HepG2 (cell line): ENCODE results near the gene ZNF524. TPM values are rescaled to one million over a fixed set of nuclear protein-coding genes. Genes with fewer than 3 reads are reported as not detected.

Experiments used
- ATAD3A ChIP-seq: sonication (generic); formaldehyde crosslinking; IDR thresholded peaks from 2 replicates; pipeline ENCODE4 v1.4.0; 2020; ENCODE audit warnings: missing genetic modification reagents
- E2F2 ChIP-seq: sonication (generic); formaldehyde crosslinking; IDR thresholded peaks from 2 replicates; pipeline ENCODE4 v1.4.0; 2020; ENCODE audit warnings: missing genetic modification reagents, borderline replicate concordance
- FOXC1 ChIP-seq: sonication (generic); formaldehyde crosslinking; IDR thresholded peaks from 2 replicates; pipeline ENCODE4 v1.8.0; 2022; ENCODE audit warnings: mild to moderate bottlenecking, missing genetic modification reagents, borderline replicate concordance
- HNF1B ChIP-seq: sonication (generic); formaldehyde crosslinking; IDR thresholded peaks from 2 replicates; pipeline ENCODE4 v1.5.1; 2020; ENCODE audit warnings: mild to moderate bottlenecking, moderate library complexity, missing genetic modification reagents
- NFIC ChIP-seq: IDR thresholded peaks from 2 replicates; pipeline ENCODE4 v1.6.1; 2012; ENCODE audit warnings: mild to moderate bottlenecking, low read length, inconsistent platforms
- SKI ChIP-seq: fragments of 450-650 bp; IDR thresholded peaks from one replicate; pipeline ENCODE4 v1.6.1; 2018; ENCODE audit warnings: mild to moderate bottlenecking; ENCODE audit not compliant: partially characterized antibody
- TRIM22 ChIP-seq: fragments of 450-650 bp; IDR thresholded peaks from 2 replicates; pipeline ENCODE4 v1.6.1; 2017
- ZBTB2 ChIP-seq: sonication (generic); formaldehyde crosslinking; IDR thresholded peaks from 2 replicates; pipeline ENCODE4 v1.8.0; 2022; ENCODE audit warnings: low read depth, missing genetic modification reagents
- ZHX1 ChIP-seq: sonication (generic); formaldehyde crosslinking; IDR thresholded peaks from 2 replicates; pipeline ENCODE4 v1.8.1; 2022; ENCODE audit warnings: low read depth, mild to moderate bottlenecking, missing genetic modification reagents
- ZHX2 ChIP-seq, 2 experiments: sonication (generic) in 1 of 2; formaldehyde crosslinking in 1 of 2; IDR thresholded peaks; 2 replicates each; pipeline versions ENCODE4 v1.6.1 to v1.9.0; 2014 to 2022; ENCODE audit warnings: antibody characterized with exemption in 1 of 2, borderline replicate concordance in 1 of 2, inconsistent platforms in 1 of 2, low read depth in 1 of 2, missing genetic modification reagents in 1 of 2
- ZNF430 ChIP-seq: sonication (generic); formaldehyde crosslinking; IDR thresholded peaks from 2 replicates; pipeline ENCODE4 v1.9.0; 2021; ENCODE audit warnings: mild to moderate bottlenecking, missing genetic modification reagents
- ZSCAN22 ChIP-seq: sonication (generic); formaldehyde crosslinking; IDR thresholded peaks from 2 replicates; pipeline ENCODE4 v1.4.0; 2020; ENCODE audit warnings: mild to moderate bottlenecking, missing genetic modification reagents
- polyA plus RNA-seq, 8 experiments: library from polyadenylated mRNA; depleted of rRNA in 3 of 8; stranded (reverse) in 7 of 8; unstranded in 1 of 8; fragments of >200 nt; fragmentation: Illumina TruSeq in 4 of 8; extraction: Trizol in 4 of 8; gene quantifications; 2 replicates each; pipeline versions ENCODE4 v1.2.1 to v1.2.3, GENCODE V29; 2011 to 2016; ENCODE audit warnings: low read depth in 4 of 8, missing spikeins in 1 of 8, mixed read lengths in 1 of 8; ENCODE audit not compliant: insufficient read depth in 1 of 8
- total RNA-seq, 5 experiments: library from RNA; depleted of rRNA; stranded (reverse); fragments of >200 nt; fragmentation: Illumina TruSeq; extraction: Trizol; gene quantifications; 2 replicates each; pipeline ENCODE4 v1.2.3, GENCODE V29; 2016; ENCODE audit warnings: low read depth in 1 of 5

The ZNF524 gene
- total and polyA plus RNA-seq, 2 of the 13 experiments (the other 11 are each of a cell fraction or from before 2014, with no cell fraction given), result 3.2 to 4.6 TPM

- 0 out of 2 replicates have a peak, but pooled peaks have one; percentile 58 for TF ChIP-seq ZHX1
- TF ChIP-seq FOXC1 (CRISPR knock-in tag), result no peak
- no peak for TF ChIP-seq TRIM22
- TF ChIP-seq ZHX2 (IDR thresholded peaks at IDR 0.05; ENCODE audit: low read depth), result peak; percentile 92
- no peak; the same call in 1 of the 2 replicates for TF ChIP-seq ZHX2 (CRISPR knock-in tag; IDR thresholded peaks at IDR 0.05; ENCODE audit: borderline replicate concordance)
- peak; percentile 36; the same call in 1 of the 2 replicates for TF ChIP-seq HNF1B (CRISPR knock-in tag)
- TF ChIP-seq ZNF430, result peak; percentile 82
- TF ChIP-seq ZBTB2 (CRISPR knock-in tag), result peak; percentile 91
- peak; percentile 96; the same call in 1 of the 2 replicates for TF ChIP-seq E2F2
- no peak for TF ChIP-seq NFIC
- TF ChIP-seq ZSCAN22 (CRISPR knock-in tag), result no peak
- TF ChIP-seq SKI, result no peak
- TF ChIP-seq ATAD3A (CRISPR knock-in tag), result no peak
Observed at GRCh38 chr19:55599842-55600661, at the start of gene ZNF524 (continued).
